K562 (cell line): ENCODE measurements around the gene ZNF837. TPM values are rescaled to one million over a fixed set of nuclear protein-coding genes. Genes with fewer than 3 reads are reported as not detected.

Experiments
- ATAC-seq: fragments of 200-7000 bp; cut with Tn5 transposase; 3 replicates; pipeline ENCODE4 v1.9.1; 2020; ENCODE audit warnings: moderate library complexity
- BruUV-seq: library from RNA; stranded (reverse); fragments of 400-500 nt; replicated peaks from 2 replicates; lab custom pipeline; 2021; lab: Mats Ljungman, UMichigan
- CTCF ChIA-PET: fragments of 300-600 bp; formaldehyde crosslinking; extraction: SDS; loops from one replicate; lab custom pipeline; 2021; ENCODE audit warnings: low intra/inter-chr PET ratio; lab: Yijun Ruan, JAX
- POLR2A ChIA-PET: fragments of 300-600, 350-650 bp; sonication (Branson Sonifier 250); formaldehyde crosslinking; extraction: SDS; loops from one replicate; lab custom pipeline; 2021; ENCODE audit warnings: antibody characterized with exemption, inconsistent platforms; lab: Yijun Ruan, JAX
- DNase-seq, 4 experiments: peaks; one replicate each; pipeline versions ENCODE4 v3.0.0 to v3.0.0-alpha.2; 2011 to 2018; ENCODE audit warnings: low spot score in 3 of 4, mixed read lengths in 3 of 4; ENCODE audit errors: extremely low read depth in 1 of 4
- FAIRE-seq: peaks from 2 replicates; lab custom pipeline; 2011; peaks lifted over from hg19 to GRCh38; lab: Jason Lieb, UNC
- H2AFZ ChIP-seq: 2 replicates; pipeline ENCODE4 v1.6.0; 2011; ENCODE audit warnings: low read depth, low read length, control low read depth, inconsistent platforms
- H3K27ac ChIP-seq: fragments of 200-600 bp; 3 replicates; pipeline ENCODE4 v1.8.0; 2011; ENCODE audit warnings: low read depth, mild to moderate bottlenecking, control low read depth, inconsistent platforms, low read length, moderate library complexity, mixed read lengths; ENCODE audit errors: extremely low read depth
- H3K27me3 ChIP-seq, 2 experiments: fragments of 300-600 bp in 1 of 2; 2 replicates in 1 of 2; 3 replicates in 1 of 2; pipeline versions ENCODE4 v1.6.0 to v1.8.0; 2011; ENCODE audit warnings: inconsistent platforms in 2 of 2, low read length in 2 of 2, mild to moderate bottlenecking in 1 of 2, mixed read lengths in 1 of 2, moderate library complexity in 1 of 2; ENCODE audit not compliant: control insufficient read depth in 2 of 2, insufficient read depth in 2 of 2
- H3K36me3 ChIP-seq: fragments of 300-600 bp; 3 replicates; pipeline ENCODE4 v1.8.0; 2011; ENCODE audit warnings: mild to moderate bottlenecking, low read length, inconsistent platforms; ENCODE audit not compliant: control insufficient read depth, insufficient read depth
- H3K4me1 ChIP-seq, 2 experiments: fragments of 200-600 bp in 1 of 2; replicated peaks in 1 of 2; 2 replicates in 1 of 2; 3 replicates in 1 of 2; pipeline versions ENCODE4 v1.5.1 to v1.8.0; 2011; ENCODE audit warnings: inconsistent platforms in 2 of 2, low read length in 2 of 2, mild to moderate bottlenecking in 1 of 2, mixed read lengths in 1 of 2, moderate library complexity in 1 of 2; ENCODE audit not compliant: control insufficient read depth in 2 of 2, insufficient read depth in 2 of 2
- H3K4me2 ChIP-seq: 2 replicates; pipeline ENCODE4 v1.6.1; 2011; ENCODE audit warnings: low read length, control low read depth, inconsistent platforms, mixed read lengths; ENCODE audit not compliant: insufficient read depth
- H3K4me3 ChIP-seq: fragments of 200-600 bp; sonication (generic), shearing (Covaris generic); 2 replicates; pipeline ENCODE4 v1.5.1; 2016; ENCODE audit warnings: control low read depth, inconsistent platforms
- H3K79me2 ChIP-seq: fragments of 200-600 bp; 3 replicates; pipeline ENCODE4 v1.8.0; 2011; ENCODE audit warnings: low read length, inconsistent platforms; ENCODE audit not compliant: control insufficient read depth, insufficient read depth
- H3K9ac ChIP-seq, 2 experiments: 2 replicates each; pipeline versions ENCODE4 v1.6.0 to v1.6.1; 2011; ENCODE audit warnings: low read depth in 2 of 2, low read length in 2 of 2, control low read depth in 1 of 2, inconsistent platforms in 1 of 2, mild to moderate bottlenecking in 1 of 2, mixed read lengths in 1 of 2; ENCODE audit not compliant: insufficient read depth in 1 of 2
- H3K9me1 ChIP-seq: one replicate; pipeline ENCODE4 v1.6.0; 2011; ENCODE audit warnings: inconsistent platforms, mild to moderate bottlenecking, low read length, moderate library complexity; ENCODE audit not compliant: control insufficient read depth, insufficient read depth
- H3K9me3 ChIP-seq: replicated peaks from 2 replicates; pipeline ENCODE4 v1.5.1; 2011; ENCODE audit warnings: low read depth, low read length, inconsistent platforms; ENCODE audit not compliant: control insufficient read depth, insufficient read depth
- H4K20me1 ChIP-seq: replicated peaks from 2 replicates; pipeline ENCODE4 v1.6.1; 2011; ENCODE audit warnings: low read length, inconsistent platforms, mixed read lengths; ENCODE audit not compliant: control insufficient read depth, insufficient read depth
- COPS2 ChIP-seq: fragments of 450-650 bp; conservative IDR thresholded peaks from 2 replicates; pipeline ENCODE4 v1.6.1; 2016; ENCODE audit warnings: mild to moderate bottlenecking, moderate library complexity
- ZBTB33 ChIP-seq: sonication (generic); formaldehyde crosslinking; IDR thresholded peaks from 2 replicates; pipeline ENCODE4 v1.8.1; 2023; ENCODE audit warnings: mild to moderate bottlenecking, missing genetic modification reagents
- WGBS: fragments of 100-300 bp; shearing (Covaris generic); methylation state at CpG from one replicate; pipeline ENCODE4 v1.1.6; 2016; ENCODE audit warnings: low coverage, mixed read lengths; ENCODE audit not compliant: insufficient coverage; ENCODE audit errors: missing lambda C conversion rate; 5-methylcytosine and 5-hydroxymethylcytosine counted together
- in situ Hi-C: fragments of 300-500 bp; cut with MboI; formaldehyde crosslinking; loops from 4 replicates; pipeline ENCODE4 v1.15.0; 2018; ENCODE audit warnings: inconsistent platforms, mixed read lengths
- intact Hi-C: fragments of 100-400 bp; cut with micrococcal nuclease; formaldehyde crosslinking; loops from 2 replicates; pipeline ENCODE4 v1.14.2; 2022
- polyA plus RNA-seq, 8 experiments: library from polyadenylated mRNA; depleted of rRNA in 4 of 8; stranded (reverse) in 5 of 8; unstranded in 3 of 8; fragments of >200 nt; fragmentation: Nextera tagmentation in 2 of 8; fragmentation: Illumina TruSeq in 1 of 8; extraction: Ambion mirVana in 2 of 8; extraction: Trizol in 1 of 8; gene quantifications; 2 replicates each; pipeline versions ENCODE4 v1.2.1 to v1.2.3, GENCODE V29; 2011 to 2014; ENCODE audit warnings: inconsistent platforms in 1 of 8, missing spikeins in 1 of 8
- total RNA-seq, 7 experiments: library from RNA; depleted of rRNA in 6 of 7; stranded (reverse); fragments of >200 nt in 6 of 7; fragmentation: Illumina TruSeq in 2 of 7; extraction: Trizol in 2 of 7; gene quantifications; 2 replicates each; pipeline versions ENCODE4 v1.2.1 to v1.2.3, GENCODE V29; 2011 to 2021; ENCODE audit warnings: low replicate concordance in 1 of 7

The ZNF837 gene
- total and polyA plus RNA-seq, 9 of the 15 experiments (the other 6 are each of a cell fraction or from before 2014, with no cell fraction given), result 0.11 to 2.1 (median 0.57) TPM; not detected in 4

GRCh38 chr19:58367698-58368454, 13.0 kb downstream of the ZNF837 start:
- Histone ChIP-seq H3K4me3 (no peak overlapping the region), H3K9me1 (no peaks in the 10 kb centered on the region), H3K4me2 (no peak overlapping the region), H3K4me1 (peaks cover 0 to 22% of the 10 kb centered on the region in 2 experiments; a peak in 2 of 5 replicates), H3K27ac (no peak overlapping the region), H3K79me2 (no peaks in the 10 kb centered on the region), H3K36me3 (no peaks in the 10 kb centered on the region), H3K9ac (no peak overlapping the region), H2AFZ (no peak overlapping the region), H3K27me3 (no peaks in the 10 kb centered on the region), H4K20me1 (no peaks in the 10 kb centered on the region), H3K9me3 (no peaks in the 10 kb centered on the region)
- ChIA-PET POLR2A (no interaction called here), CTCF (no interaction called here)
- intact Hi-C loops, result no loop called here
- BruUV-seq, result no TSS peak
- TF ChIP-seq ZBTB33 (CRISPR knock-in tag) (peak; percentile 53), COPS2 (no peak)
- FAIRE-seq (no peak), ATAC-seq (no peak), DNase-seq (no peak)
- WGBS, result 95% methylated on average over 79 of the region's 106 CpGs
- in situ Hi-C loops, result no loop called here
